Erythroblast (primary cell): ENCODE data around the gene CELF4.

Source experiments
- GATA1 ChIP-seq: IDR thresholded peaks from 2 replicates; pipeline ENCODE4 v1.6.1; 2011; ENCODE audit warnings: low read depth, mild to moderate bottlenecking, control low read depth, low read length, moderate library complexity
- POLR2A ChIP-seq: IDR thresholded peaks from 2 replicates; pipeline ENCODE4 v1.6.1; 2011; ENCODE audit warnings: mild to moderate bottlenecking, low read length

- no peak for TF ChIP-seq POLR2A
- no peak for TF ChIP-seq GATA1
Observed at GRCh38 chr18:37393221-37393827, 172.3 kb downstream of the CELF4 start.
